ENCODE data around the gene NSMCE3. TPM values are rescaled to one million over a fixed set of nuclear protein-coding genes. Genes with fewer than 3 reads are reported as not detected.

NSMCE3 gene
- total and polyA plus RNA-seq, 9 of the 15 experiments (the other 6 are each of a cell fraction or from before 2014, with no cell fraction given): 0.92 to 8.4 (median 5.4) TPM

- ATAC-seq: no peak
- TF ChIP-seq ATF3 (IDR thresholded peaks at IDR 0.05) (0 out of 2 replicates have a peak, but pooled peaks have one; percentile 33), ATF3 (CRISPR knock-in tag; conservative IDR thresholded peaks at IDR 0.05) (no peak), JUND (IDR thresholded peaks at IDR 0.05; ENCODE audit: borderline replicate concordance, low read depth, low read length) (peak; percentile 29; the same call in 1 of the 2 replicates), JUND (tag; IDR thresholded peaks at IDR 0.05; ENCODE audit: borderline replicate concordance, low read depth, low read length) (no peak), ZNF583 (CRISPR knock-in tag; IDR thresholded peaks at IDR 0.05) (no peak), FOSL1 (tag; conservative IDR thresholded peaks at IDR 0.05) (peak; percentile 40; the same call in 1 of the 2 replicates), ZNF707 (CRISPR knock-in tag; conservative IDR thresholded peaks at IDR 0.05) (no peak), ZNF316 (IDR thresholded peaks at IDR 0.05) (peak; percentile 24)
Observed at GRCh38 chr15:29289173-29289572, 19.6 kb upstream of the NSMCE3 start.

More at GRCh38 chr15:29289173-29289572, 19.6 kb upstream of the NSMCE3 start:
- no peak for FAIRE-seq
- Histone ChIP-seq H3K4me1 (replicated peaks in 1 of 2; ENCODE audit: control insufficient read depth in 2 of 2, insufficient read depth in 2 of 2, low read length in 2 of 2) (no peaks in the 10 kb centered on the region), H3K4me2 (ENCODE audit: insufficient read depth, low read length) (no peak overlapping the region), H3K79me2 (ENCODE audit: control insufficient read depth, insufficient read depth, low read length) (no peaks in the 10 kb centered on the region), H3K27me3 (ENCODE audit: control insufficient read depth in 2 of 2, insufficient read depth in 2 of 2, low read length in 2 of 2) (peaks cover 15 to 21% of the 10 kb centered on the region in 2 experiments), H3K36me3 (ENCODE audit: control insufficient read depth, insufficient read depth, low read length) (no peaks in the 10 kb centered on the region), H3K9ac (ENCODE audit: insufficient read depth in 1 of 2, low read depth in 2 of 2, low read length in 2 of 2) (no peak overlapping the region), H4K20me1 (replicated peaks; ENCODE audit: control insufficient read depth, insufficient read depth, low read length) (no peaks in the 10 kb centered on the region), H3K9me3 (replicated peaks; ENCODE audit: control insufficient read depth, insufficient read depth, low read depth, low read length) (no peaks in the 10 kb centered on the region), H3K27ac (ENCODE audit: extremely low read depth, low read depth, low read length) (no peak overlapping the region), H3K9me1 (ENCODE audit: control insufficient read depth, insufficient read depth, low read length) (no peaks in the 10 kb centered on the region), H2AFZ (ENCODE audit: low read depth, low read length) (no peak overlapping the region), H3K4me3 (no peak overlapping the region)
- DNase-seq (ENCODE audit: extremely low read depth in 1 of 4, low spot score in 3 of 4): no peak
- BruUV-seq (replicated peaks): no TSS peak
- POLR2A ChIA-PET: no interaction called here
- in situ Hi-C loops (cut with MboI) (no loop called here), intact Hi-C loops (cut with micrococcal nuclease) (no loop called here)
- CTCF ChIA-PET (ENCODE audit: low intra/inter-chr PET ratio): no interaction called here
- 0% methylated on average over 3 of the region's 3 CpGs for WGBS (ENCODE audit: insufficient coverage, low coverage, missing lambda C conversion rate)

Measured in K562 (cell line).